Stimulated activated naive CD8-positive, alpha-beta T cell treated with anti-CD3 and anti-CD28 coated beads, Interleukin-15, Interleukin-2, amounts not matched to agents 100 ng/mL and 50 ng/mL, for 24 hours (primary cell): ENCODE data around the gene CAMSAP2.
"Not testable (repeated sequence)": the region's sequence is repeated elsewhere in the genome, so short reads cannot be mapped to it uniquely, and the experiment has no call there.

Experiments used
- H3K27ac Mint-ChIP-seq: one replicate; pipeline ENCODE4 v1.8.0; 2021; ENCODE audit warnings: mild to moderate bottlenecking, mixed read lengths
- H3K27me3 Mint-ChIP-seq: one replicate; pipeline ENCODE4 v1.8.0; 2021; ENCODE audit warnings: mixed read lengths
- H3K36me3 Mint-ChIP-seq: one replicate; pipeline ENCODE4 v1.8.0; 2021; ENCODE audit warnings: low read depth, mixed read lengths
- H3K4me1 Mint-ChIP-seq: one replicate; pipeline ENCODE4 v1.8.0; 2021; ENCODE audit warnings: low read depth, mixed read lengths
- H3K4me3 Mint-ChIP-seq: one replicate; pipeline ENCODE4 v1.8.0; 2021; ENCODE audit warnings: mild to moderate bottlenecking, mixed read lengths
- H3K9me3 Mint-ChIP-seq: one replicate; pipeline ENCODE4 v1.8.0; 2021; ENCODE audit warnings: mixed read lengths

CAMSAP2 gene

DNA sequence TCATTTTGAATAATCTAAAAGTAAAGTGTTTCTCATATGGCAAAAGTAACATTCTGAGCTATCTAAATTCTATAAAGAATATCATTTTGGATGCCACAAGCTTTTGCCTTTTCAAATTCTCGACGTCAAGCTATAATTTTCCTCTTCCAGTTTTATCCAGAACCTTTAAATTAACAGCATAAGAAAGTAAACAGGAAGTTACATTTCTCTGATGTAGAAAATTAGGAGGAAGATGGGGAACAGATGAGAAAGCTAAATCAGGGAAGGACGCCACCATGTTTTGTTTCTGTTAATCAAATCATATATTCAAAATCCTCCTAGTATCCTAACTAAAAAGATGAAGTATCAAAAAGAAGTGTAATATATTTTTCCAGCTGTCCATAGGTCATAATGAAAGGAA lies 8.8 kb upstream of the CAMSAP2 start:
- H3K9me3 Mint-ChIP-seq, result no peaks in the 10 kb centered on the region

DNA sequence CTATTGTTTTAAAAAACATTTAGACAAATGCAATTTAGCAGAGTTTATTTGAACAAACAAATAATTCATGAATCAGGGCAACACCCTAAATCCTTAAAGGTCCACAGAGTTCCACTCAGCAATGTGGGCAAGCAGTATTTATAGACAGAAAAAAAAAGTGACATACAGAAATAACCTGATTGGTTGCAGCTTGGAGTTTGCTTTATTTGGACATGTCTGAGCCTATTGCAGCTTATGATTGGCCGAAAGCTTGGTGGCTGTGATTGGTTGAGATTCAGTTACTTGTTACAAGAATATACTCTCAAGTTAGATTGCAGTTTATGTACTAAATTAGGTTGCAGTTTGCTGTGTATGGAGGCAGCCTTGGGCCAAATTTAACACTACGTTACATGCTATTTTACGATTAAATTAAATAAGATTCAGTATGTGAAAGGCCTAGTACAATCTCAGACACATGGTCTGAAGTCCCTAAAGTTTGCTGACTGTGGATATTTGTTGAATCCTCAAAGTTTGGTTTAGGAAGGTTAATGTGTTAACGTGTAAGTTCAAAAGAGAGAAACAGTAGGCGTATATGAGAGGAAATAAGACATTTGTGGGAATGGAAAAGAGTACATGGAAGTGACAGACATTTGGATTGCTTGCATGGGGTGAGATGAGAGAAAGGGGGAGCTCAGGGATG lies 6.9 kb upstream of the CAMSAP2 start:
- peaks cover 36% of the 10 kb centered on the region for H3K4me1 Mint-ChIP-seq
- H3K4me3 Mint-ChIP-seq, result no peak overlapping the region
- H3K27me3 Mint-ChIP-seq, result peaks cover 3% of the 10 kb centered on the region
- H3K9me3 Mint-ChIP-seq, result no peaks in the 10 kb centered on the region
- no peaks in the 10 kb centered on the region for H3K36me3 Mint-ChIP-seq
- no peak overlapping the region for H3K27ac Mint-ChIP-seq

More for the DNA sequence above, 8.8 kb upstream of the CAMSAP2 start:
- Mint-ChIP-seq H3K4me1 (peaks cover 29% of the 10 kb centered on the region), H3K36me3 (no peaks in the 10 kb centered on the region), H3K27ac (no peak overlapping the region), H3K4me3 (no peak overlapping the region), H3K27me3 (peaks cover 6% of the 10 kb centered on the region)

DNA sequence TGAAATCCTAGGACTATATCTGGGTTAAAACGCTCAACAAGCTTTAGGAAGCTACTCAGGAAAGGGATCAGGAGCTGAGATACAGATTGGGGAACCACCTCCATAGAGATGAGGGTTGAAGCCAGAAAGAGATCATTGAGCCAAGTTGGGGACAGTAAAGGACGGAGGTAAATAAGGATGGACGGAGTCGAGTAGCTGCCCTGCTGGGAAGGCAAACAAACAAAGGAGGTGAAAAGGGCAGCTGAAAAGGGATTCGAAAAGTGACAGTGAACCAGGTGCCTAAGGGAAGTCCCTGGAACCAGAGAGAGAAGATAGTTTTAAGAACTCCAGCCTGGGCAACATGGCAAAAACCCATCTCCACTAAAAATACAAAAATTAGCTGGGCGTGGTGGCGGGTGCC lies 6.3 kb upstream of the CAMSAP2 start:
- Mint-ChIP-seq H3K27ac (no peak overlapping the region), H3K9me3 (no peaks in the 10 kb centered on the region), H3K36me3 (no peaks in the 10 kb centered on the region), H3K27me3 (peaks cover 3% of the 10 kb centered on the region), H3K4me1 (peaks cover 36% of the 10 kb centered on the region), H3K4me3 (no peak overlapping the region)

DNA sequence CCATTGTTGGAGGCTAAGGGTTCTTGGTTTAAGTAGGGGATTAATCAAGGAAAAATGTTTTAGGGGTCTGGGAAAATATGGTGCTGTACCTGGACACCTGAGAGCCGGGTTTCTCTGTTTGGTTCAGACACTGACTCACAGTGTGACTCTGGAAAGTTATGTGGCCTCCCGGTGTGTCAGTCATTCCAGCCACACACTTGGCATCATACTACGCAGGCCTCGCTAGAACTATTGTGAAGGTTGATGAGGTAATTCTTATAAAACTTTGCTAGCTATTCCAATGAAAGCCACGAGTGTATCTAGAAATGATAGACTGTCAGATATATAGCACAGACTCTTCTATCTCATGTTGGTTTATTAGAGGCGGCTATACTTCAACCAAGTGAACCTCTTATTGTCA lies 4.8 kb upstream of the CAMSAP2 start:
- Mint-ChIP-seq H3K4me1 (peaks cover 49% of the 10 kb centered on the region), H3K27me3 (peaks cover 3% of the 10 kb centered on the region), H3K27ac (no peak overlapping the region), H3K36me3 (no peaks in the 10 kb centered on the region), H3K9me3 (no peaks in the 10 kb centered on the region), H3K4me3 (no peak overlapping the region)

DNA sequence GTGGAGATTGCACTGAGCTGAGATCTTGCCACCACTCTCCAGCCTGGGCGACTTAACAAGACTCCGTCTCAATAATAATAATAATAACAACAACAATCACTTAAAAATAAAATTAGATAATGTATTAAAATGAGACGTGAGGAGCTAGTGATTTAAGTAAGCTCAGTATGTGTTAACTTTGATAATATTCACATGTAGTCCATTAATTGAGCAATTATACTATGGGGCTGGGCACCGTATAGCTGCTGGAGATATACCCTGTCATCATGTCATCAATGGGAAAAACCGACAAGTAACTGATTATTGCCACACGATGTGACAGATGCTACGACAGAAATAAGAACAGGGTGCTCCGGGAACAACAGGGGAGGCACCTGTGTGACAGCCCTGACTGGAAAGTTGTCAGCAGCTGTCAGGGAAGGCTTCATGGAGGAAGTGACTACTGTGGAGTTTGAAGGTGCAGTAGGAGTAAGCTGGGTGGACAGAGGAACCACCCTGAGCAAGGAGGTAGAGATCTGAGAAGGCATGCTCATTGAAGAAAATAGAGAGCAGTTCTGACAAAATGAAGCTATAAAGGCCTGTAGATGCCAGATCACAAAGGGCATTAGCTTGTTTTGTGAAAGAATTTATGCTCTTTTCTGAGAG lies 924 bp upstream of the CAMSAP2 start:
- Mint-ChIP-seq H3K4me1 (peaks cover 61% of the 10 kb centered on the region), H3K4me3 (peak overlapping the region; percentile 93), H3K27me3 (peaks cover 12% of the 10 kb centered on the region), H3K27ac (peak overlapping the region; percentile 57), H3K9me3 (no peaks in the 10 kb centered on the region), H3K36me3 (no peaks in the 10 kb centered on the region)

GRCh38 chr1:200738949-200739651 lies 407 bp downstream of the CAMSAP2 start:
- Mint-ChIP-seq H3K4me3 (peak overlapping the region; percentile 93), H3K9me3 (no peaks in the 10 kb centered on the region), H3K27ac (peak overlapping the region; percentile 89), H3K4me1 (peaks cover 53% of the 10 kb centered on the region), H3K36me3 (no peaks in the 10 kb centered on the region), H3K27me3 (peaks cover 9% of the 10 kb centered on the region)

DNA sequence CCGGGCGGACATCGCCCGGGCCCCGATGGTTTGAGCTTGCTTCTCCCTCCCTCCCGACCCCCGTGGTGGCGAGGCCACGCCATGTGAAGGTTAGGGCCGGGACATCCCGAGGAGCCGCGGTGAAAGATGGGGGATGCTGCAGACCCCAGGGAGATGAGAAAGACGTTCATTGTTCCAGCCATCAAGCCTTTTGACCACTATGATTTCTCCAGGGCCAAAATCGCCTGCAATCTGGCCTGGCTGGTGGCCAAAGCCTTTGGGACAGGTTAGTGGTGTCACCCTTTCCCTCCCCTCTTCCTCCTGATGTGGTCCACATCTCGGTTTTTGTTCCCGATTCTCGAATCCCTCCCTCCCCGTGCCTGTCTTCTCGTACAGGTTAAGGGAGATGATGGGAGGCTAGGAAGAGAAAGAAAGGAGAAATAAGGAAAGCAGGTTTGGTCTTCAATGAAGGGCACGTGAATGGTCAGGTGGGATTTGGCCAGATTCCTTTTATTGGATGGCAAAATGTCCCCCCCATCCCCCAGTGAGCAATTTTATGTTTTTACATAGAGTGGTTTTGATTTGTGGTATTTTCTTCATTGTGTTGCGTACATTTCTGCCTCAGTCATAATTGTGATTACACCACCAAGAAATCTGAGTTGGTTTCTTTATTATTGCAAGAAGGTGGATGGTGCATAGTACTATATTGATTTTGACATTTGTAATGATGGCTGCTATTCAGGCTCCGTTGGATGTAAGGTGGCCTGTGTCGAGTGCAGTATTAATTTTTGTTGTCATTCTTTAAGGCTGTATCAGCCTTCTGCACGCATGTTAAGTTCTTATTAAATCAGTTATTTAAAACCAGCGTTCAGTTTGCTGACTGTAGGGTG lies 1.2 kb downstream of the CAMSAP2 start:
- no peaks in the 10 kb centered on the region for H3K36me3 Mint-ChIP-seq
- no peaks in the 10 kb centered on the region for H3K9me3 Mint-ChIP-seq
- peak overlapping the region; percentile 65 for H3K27ac Mint-ChIP-seq
- H3K27me3 Mint-ChIP-seq, result peaks cover 9% of the 10 kb centered on the region
- H3K4me1 Mint-ChIP-seq, result peaks cover 44% of the 10 kb centered on the region
- peak overlapping the region; percentile 79 for H3K4me3 Mint-ChIP-seq

DNA sequence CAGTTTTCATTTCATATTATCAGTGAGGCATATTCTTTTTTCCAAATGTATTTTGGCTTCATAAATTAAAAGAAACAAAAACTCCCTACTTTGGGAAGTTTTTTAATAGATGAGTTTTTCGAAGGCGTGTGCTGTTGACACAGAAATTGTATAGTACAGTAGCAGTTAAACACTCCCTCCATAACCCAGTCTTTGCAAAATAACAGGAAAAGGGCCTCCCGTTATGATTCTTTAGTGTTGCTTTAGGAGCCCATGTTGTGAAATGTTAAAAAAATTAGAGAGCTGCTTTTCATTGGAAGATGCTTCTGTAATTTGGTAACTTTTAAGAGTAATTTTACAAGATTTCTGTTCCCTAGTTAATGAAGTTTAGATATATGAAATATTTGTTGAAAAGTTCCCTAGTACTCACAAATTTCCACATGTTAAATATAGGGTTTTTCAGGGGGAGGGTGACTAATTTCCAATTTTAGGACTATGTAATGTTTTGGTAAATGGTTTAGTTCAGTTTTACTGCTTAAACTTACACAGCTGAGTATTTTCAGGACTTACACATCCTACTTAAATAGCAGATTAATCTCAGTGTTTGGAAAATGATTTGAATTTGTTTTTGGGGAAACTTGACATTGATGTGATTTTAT lies 2.0 kb downstream of the CAMSAP2 start:
- no peaks in the 10 kb centered on the region for H3K36me3 Mint-ChIP-seq
- H3K27ac Mint-ChIP-seq, result no peak overlapping the region
- peaks cover 9% of the 10 kb centered on the region for H3K27me3 Mint-ChIP-seq
- H3K9me3 Mint-ChIP-seq, result no peaks in the 10 kb centered on the region
- H3K4me3 Mint-ChIP-seq, result peak overlapping the region; percentile 79
- H3K4me1 Mint-ChIP-seq, result peaks cover 38% of the 10 kb centered on the region

- H3K4me1 Mint-ChIP-seq, result peaks cover 38% of the 10 kb centered on the region
- H3K27ac Mint-ChIP-seq, result no peak overlapping the region
- no peak overlapping the region for H3K4me3 Mint-ChIP-seq
- peaks cover 4% of the 10 kb centered on the region for H3K9me3 Mint-ChIP-seq
- H3K27me3 Mint-ChIP-seq, result peaks cover 9% of the 10 kb centered on the region
- H3K36me3 Mint-ChIP-seq, result peaks cover 4% of the 10 kb centered on the region
Observed at GRCh38 chr1:200741551-200742207, 3.0 kb downstream of the CAMSAP2 start.

DNA sequence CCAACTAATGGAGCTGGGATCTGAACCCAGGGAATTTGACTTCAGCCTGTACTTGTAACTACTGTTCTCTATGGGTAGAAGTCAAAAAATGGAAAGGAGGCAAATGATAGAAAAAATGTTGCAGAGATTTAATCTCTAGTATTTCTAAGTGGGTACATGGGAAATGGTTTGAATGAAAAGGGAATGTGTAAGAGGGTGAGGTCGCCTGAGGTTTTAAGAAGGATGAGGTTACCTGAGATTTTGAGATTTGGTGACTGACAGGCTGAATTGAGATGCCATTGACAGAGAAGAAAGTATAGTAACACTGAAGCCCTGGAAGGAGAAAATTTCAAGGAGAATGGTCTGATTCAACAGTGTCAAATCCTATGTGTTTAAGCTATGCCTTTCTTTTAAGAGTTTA lies 5.5 kb downstream of the CAMSAP2 start:
- H3K27me3 Mint-ChIP-seq, result peaks cover 9% of the 10 kb centered on the region
- peaks cover 4% of the 10 kb centered on the region for H3K36me3 Mint-ChIP-seq
- no peak overlapping the region for H3K27ac Mint-ChIP-seq
- peaks cover 4% of the 10 kb centered on the region for H3K9me3 Mint-ChIP-seq
- H3K4me3 Mint-ChIP-seq, result no peak overlapping the region
- H3K4me1 Mint-ChIP-seq, result peaks cover 24% of the 10 kb centered on the region

DNA sequence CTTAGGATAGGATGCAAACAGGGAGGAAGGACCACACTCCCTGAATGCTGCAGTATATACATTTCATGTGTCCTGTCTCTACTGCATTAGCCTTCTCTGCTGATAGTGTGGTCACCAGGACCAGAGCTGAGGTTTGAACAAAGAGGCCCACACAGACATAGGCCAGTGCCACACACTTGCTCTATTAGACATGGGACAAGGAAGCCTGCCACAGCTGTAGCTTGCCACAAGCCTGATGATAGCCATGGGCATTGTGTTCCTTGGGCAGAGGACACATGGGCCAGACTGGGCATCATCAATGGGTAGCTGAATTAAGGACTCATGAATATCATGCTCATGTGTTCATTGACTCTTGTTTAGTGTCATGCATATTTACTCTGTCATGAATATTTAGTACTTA lies 10.4 kb downstream of the CAMSAP2 start:
- no peak overlapping the region for H3K4me3 Mint-ChIP-seq
- peaks cover 7% of the 10 kb centered on the region for H3K4me1 Mint-ChIP-seq
- H3K9me3 Mint-ChIP-seq, result peaks cover 4% of the 10 kb centered on the region
- no peaks in the 10 kb centered on the region for H3K27me3 Mint-ChIP-seq
- peaks cover 4% of the 10 kb centered on the region for H3K36me3 Mint-ChIP-seq
- no peak overlapping the region for H3K27ac Mint-ChIP-seq

- not testable (repeated sequence) for H3K27ac Mint-ChIP-seq, H3K9me3 Mint-ChIP-seq, H3K4me3 Mint-ChIP-seq, H3K36me3 Mint-ChIP-seq, H3K27me3 Mint-ChIP-seq, H3K4me1 Mint-ChIP-seq
Observed at GRCh38 chr1:200750749-200751148, 12.1 kb downstream of the CAMSAP2 start.

DNA sequence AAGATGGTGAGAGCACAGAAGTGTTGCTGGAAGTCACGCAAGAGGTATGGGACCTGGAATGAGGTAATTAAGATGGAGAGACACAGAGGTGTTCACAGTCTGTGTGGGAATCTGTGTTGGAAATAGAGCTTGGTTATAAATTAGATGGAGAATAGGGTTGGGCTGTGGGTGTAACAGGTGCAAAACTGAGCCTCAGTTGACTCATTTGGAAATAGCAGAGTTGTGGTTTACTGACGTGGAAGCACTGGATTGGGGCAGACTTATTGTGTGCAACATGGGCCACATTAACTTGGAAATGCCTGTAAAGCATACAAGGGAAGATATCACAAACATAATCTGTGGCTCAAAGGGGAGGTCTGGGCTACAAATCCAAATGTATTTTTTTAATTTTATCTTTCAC lies 13.0 kb downstream of the CAMSAP2 start:
- H3K9me3 Mint-ChIP-seq, result no peaks in the 10 kb centered on the region
- H3K27me3 Mint-ChIP-seq, result no peaks in the 10 kb centered on the region
- H3K4me1 Mint-ChIP-seq, result peaks cover 7% of the 10 kb centered on the region
- H3K4me3 Mint-ChIP-seq, result no peak overlapping the region
- peak overlapping the region; percentile 63 for H3K27ac Mint-ChIP-seq
- no peaks in the 10 kb centered on the region for H3K36me3 Mint-ChIP-seq

DNA sequence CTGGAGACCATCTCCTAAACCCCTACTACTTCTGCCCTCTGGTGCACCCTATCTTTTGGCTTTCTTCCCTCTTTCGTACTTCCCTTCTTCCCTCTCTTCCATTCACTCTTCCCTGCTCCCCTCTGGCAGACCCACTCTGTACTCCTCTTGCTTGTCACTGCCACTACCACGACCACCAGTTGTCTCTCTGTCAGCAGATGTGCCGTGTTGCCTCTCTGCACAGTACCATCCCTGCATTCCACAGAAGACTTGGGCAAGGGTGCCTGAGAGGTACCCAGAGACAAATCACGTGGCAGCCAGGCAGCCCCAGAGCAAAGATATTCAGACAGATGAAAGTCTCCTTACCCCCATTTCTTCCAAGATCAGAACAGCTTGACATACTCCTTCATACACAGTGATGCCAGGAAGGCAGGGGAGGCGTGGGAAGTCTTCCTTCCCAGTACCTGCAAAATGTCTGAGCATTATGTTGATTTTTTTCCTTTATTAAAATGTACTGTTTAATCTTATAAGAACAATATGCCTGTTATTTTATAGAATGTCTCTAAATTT lies 15.0 kb downstream of the CAMSAP2 start:
- Mint-ChIP-seq H3K27me3 (no peaks in the 10 kb centered on the region), H3K9me3 (no peaks in the 10 kb centered on the region), H3K4me3 (no peak overlapping the region), H3K27ac (no peak overlapping the region), H3K36me3 (no peaks in the 10 kb centered on the region), H3K4me1 (peaks cover 7% of the 10 kb centered on the region)
